HG03439 (cell line): Measurements from ENCODE around the gene UBE2D1.
"Not testable (repeated sequence)": the region's sequence is repeated elsewhere in the genome, so short reads cannot be mapped to it uniquely, and the experiment has no call there.

ENCODE experiments used
- ATAC-seq: cut with Tn5 transposase; IDR thresholded peaks from one replicate; pipeline ENCODE4 v1.9.1; 2021; ENCODE audit warnings: mild to moderate bottlenecking, moderate library complexity; ENCODE audit not compliant: unreplicated experiment

UBE2D1 gene

GRCh38 chr10:58373442-58373827, 38.6 kb downstream of the UBE2D1 start:
- no peak for ATAC-seq

GRCh38 chr10:58382489-58382995, 47.7 kb downstream of the UBE2D1 start:
- ATAC-seq, result no peak

- ATAC-seq, result no peak
Observed at GRCh38 chr10:58384095-58384494, 49.3 kb downstream of the UBE2D1 start.

- no peak for ATAC-seq
Observed at GRCh38 chr10:58384544-58384998, 49.8 kb downstream of the UBE2D1 start.

GRCh38 chr10:58384999-58385783, 50.4 kb downstream of the UBE2D1 start, which contains the start of gene TFAM:
Gene TFAM (plus strand): TSS chr10:58385410. CDS start chr10:58385548, 138 bp downstream.
- ATAC-seq, result peak; percentile 93

- ATAC-seq, result peak; percentile 4
Observed at GRCh38 chr10:58385784-58386112, 50.9 kb downstream of the UBE2D1 start.

- no peak for ATAC-seq
Observed at GRCh38 chr10:58389024-58389423, 54.2 kb downstream of the UBE2D1 start.

GRCh38 chr10:58393317-58393716, 58.5 kb downstream of the UBE2D1 start:
- no peak for ATAC-seq

GRCh38 chr10:58394471-58394870, 59.7 kb downstream of the UBE2D1 start:
- ATAC-seq, result no peak

- ATAC-seq, result no peak
Observed at GRCh38 chr10:58396057-58396456, 61.3 kb downstream of the UBE2D1 start.

- no peak for ATAC-seq
Observed at GRCh38 chr10:58397830-58398229, 63.0 kb downstream of the UBE2D1 start.

GRCh38 chr10:58399410-58399809, 64.6 kb downstream of the UBE2D1 start:
- ATAC-seq, result no peak

- ATAC-seq, result no peak
Observed at GRCh38 chr10:58400609-58401008, 65.8 kb downstream of the UBE2D1 start.

GRCh38 chr10:58404001-58404400, 69.2 kb downstream of the UBE2D1 start:
- no peak for ATAC-seq

- no peak for ATAC-seq
Observed at GRCh38 chr10:58409956-58410610, 75.3 kb downstream of the UBE2D1 start.

- no peak for ATAC-seq
Observed at GRCh38 chr10:58412502-58412961, 77.7 kb downstream of the UBE2D1 start.

GRCh38 chr10:58414270-58415041, 79.7 kb downstream of the UBE2D1 start:
- ATAC-seq, result no peak

GRCh38 chr10:58415757-58416156, 81.0 kb downstream of the UBE2D1 start:
- ATAC-seq, result no peak

GRCh38 chr10:58417902-58418301, 83.1 kb downstream of the UBE2D1 start:
- not testable (repeated sequence) for ATAC-seq
